Neural progenitor cell (in vitro differentiated cells): Measurements from ENCODE around the gene SASS6.

Experiments
- EZH2 ChIP-seq: fragments of 200-600 bp; sonication (generic); IDR thresholded peaks from 2 replicates; pipeline ENCODE4 v1.6.1; 2017; ENCODE audit warnings: antibody characterized with exemption, mild to moderate bottlenecking, moderate library complexity
- EZH2phosphoT487 ChIP-seq: fragments of 200-600 bp; sonication (generic); IDR thresholded peaks from 2 replicates; pipeline ENCODE4 v1.6.1; 2017; ENCODE audit warnings: antibody characterized with exemption
- TF ChIP-seq, protein P1 (sequence below): fragments of 200-600 bp; sonication (generic); IDR thresholded peaks from 2 replicates; pipeline ENCODE4 v1.5.1; 2017; ENCODE audit warnings: antibody characterized with exemption, mild to moderate bottlenecking

DNA sequence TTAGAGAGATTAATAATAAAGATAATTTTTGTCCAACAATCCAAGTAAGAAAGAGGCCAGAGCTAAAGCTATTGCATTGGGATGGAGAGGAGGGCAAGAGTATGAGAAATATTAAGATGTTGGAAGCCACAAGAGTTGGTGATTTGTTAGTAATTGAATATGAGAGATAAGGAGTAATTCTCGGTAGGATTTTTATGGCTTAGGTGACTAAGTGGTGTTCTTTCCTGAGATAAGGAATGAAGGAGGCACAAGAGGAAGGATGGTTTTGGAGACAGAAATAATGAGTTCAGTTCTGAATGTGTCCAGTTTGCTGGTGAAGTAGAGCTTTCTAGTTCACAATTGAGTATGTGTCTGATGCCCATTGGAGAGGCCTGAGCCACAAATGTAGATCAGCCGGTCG is 9.6 kb upstream of the SASS6 start:
- TF ChIP-seq, protein P1, sequence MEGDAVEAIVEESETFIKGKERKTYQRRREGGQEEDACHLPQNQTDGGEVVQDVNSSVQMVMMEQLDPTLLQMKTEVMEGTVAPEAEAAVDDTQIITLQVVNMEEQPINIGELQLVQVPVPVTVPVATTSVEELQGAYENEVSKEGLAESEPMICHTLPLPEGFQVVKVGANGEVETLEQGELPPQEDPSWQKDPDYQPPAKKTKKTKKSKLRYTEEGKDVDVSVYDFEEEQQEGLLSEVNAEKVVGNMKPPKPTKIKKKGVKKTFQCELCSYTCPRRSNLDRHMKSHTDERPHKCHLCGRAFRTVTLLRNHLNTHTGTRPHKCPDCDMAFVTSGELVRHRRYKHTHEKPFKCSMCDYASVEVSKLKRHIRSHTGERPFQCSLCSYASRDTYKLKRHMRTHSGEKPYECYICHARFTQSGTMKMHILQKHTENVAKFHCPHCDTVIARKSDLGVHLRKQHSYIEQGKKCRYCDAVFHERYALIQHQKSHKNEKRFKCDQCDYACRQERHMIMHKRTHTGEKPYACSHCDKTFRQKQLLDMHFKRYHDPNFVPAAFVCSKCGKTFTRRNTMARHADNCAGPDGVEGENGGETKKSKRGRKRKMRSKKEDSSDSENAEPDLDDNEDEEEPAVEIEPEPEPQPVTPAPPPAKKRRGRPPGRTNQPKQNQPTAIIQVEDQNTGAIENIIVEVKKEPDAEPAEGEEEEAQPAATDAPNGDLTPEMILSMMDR, result no peak
- TF ChIP-seq EZH2phosphoT487 (no peak), EZH2 (no peak)
